Left renal cortex interstitium (tissue), 4 donors: ENCODE results near the gene NPIPB13. TPM values are rescaled to one million over a fixed set of nuclear protein-coding genes. Genes with fewer than 3 reads are reported as not detected.
"Not testable (repeated sequence)": the region's sequence is repeated elsewhere in the genome, so short reads cannot be mapped to it uniquely, and the experiment has no call there.

Experiments used
- DNase-seq, 4 donors: peaks; one replicate each; pipeline ENCODE4 v3.0.0-alpha.2; 2013; ENCODE audit warnings: low read depth in 4 of 4, low spot score in 2 of 4, missing footprints in 1 of 4
- polyA plus RNA-seq, 4 donors: library from polyadenylated mRNA; unstranded; fragments of 120-200 nt; gene quantifications; one replicate each; pipeline ENCODE4 v1.2.1, GENCODE V29; 2013; ENCODE audit not compliant: insufficient read length in 4 of 4

The NPIPB13 gene
- polyA plus RNA-seq, result 10 to 100 TPM in 2 of 4 donors, 1 to 10 TPM in 2; 2.1 to 29.1 (median 10.9) TPM

- DNase-seq, result not testable (repeated sequence)
These were observed at the start of gene NPIPB13 for GRCh38 chr16:30248379-30248778. TSS of gene NPIPB13 (minus strand) at chr16:30248479. CDS start at chr16:30245573, 2,906 bp downstream.

- not testable (repeated sequence) for DNase-seq
These were observed 34.1 kb upstream of the NPIPB13 start for GRCh38 chr16:30282357-30282756.

DNA sequence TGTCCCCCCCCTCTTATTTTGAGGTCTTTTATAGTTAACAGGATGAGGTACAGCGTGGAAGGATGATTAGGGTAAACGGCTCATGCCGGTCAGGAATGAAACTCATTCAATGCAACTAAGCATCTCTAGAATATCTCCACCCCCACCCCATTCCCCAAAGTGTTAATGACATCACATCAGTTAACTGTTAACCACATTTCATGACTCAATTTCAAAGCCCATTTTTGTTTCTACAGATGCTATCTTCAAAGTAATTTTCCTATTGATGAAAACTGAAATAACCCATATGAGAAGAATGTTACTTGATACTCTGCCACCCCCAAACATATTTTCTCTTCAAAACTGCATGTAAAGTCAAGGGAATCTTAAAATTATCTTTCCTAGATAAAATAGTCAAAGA is 30.2 kb upstream of the NPIPB13 start:
- not testable (repeated sequence) for DNase-seq

- DNase-seq, result not testable (repeated sequence)
These were observed 31.2 kb downstream of the NPIPB13 start for GRCh38 chr16:30217082-30217481.

- DNase-seq, result not testable (repeated sequence)
These were observed 36.9 kb downstream of the NPIPB13 start for GRCh38 chr16:30211414-30211813.

DNA sequence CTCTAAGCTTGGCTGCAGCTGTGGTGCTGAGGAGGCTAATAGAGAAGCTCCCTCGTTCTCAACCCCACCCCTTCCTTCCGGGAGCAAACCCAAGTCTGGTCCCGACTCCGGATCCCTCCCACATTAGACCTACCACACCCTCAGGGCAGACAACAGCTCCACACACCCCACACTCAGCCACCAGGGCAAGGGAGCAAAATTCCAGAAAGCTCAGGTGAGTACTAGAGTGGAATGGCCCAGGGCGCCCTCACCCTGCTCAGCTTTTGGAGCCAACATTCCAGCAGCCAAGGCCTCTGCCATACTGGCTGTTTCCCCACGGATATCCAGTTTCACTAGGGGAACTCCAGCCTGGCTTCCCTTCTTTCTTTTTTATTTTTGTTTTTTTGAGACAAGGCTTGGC is 39.2 kb downstream of the NPIPB13 start:
- not testable (repeated sequence) for DNase-seq

DNA sequence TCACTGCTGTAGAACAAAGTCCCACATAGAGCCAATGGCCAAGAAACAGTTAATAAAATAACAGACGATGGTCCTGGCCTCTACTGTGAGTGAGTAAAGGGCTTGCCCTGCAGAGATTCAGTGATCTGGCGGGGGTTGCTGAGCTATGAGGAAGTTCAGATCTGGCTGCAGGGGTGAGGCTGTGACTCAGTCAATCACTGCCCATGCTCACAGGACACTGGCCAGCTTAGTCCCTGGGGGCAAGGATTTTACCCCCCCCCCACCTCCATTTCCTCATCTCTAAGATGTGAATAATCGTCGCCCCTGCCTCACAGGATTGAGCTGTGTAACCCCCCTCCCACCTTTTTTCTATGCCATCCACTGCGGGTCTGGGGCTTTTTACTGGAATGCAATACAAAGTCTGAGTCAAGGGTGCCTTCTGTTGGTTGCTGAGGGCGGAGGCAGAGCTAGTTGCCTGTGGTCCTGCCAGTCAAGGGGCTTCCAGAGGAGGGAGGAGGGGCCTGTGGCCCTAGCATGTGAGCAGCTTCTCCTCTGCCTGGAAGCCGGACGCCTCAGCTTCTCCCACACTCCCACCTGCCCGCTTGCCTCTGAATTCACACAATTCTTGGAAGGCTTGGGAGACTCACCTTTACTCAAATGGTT is 41.1 kb downstream of the NPIPB13 start:
- not testable (repeated sequence) for DNase-seq

DNA sequence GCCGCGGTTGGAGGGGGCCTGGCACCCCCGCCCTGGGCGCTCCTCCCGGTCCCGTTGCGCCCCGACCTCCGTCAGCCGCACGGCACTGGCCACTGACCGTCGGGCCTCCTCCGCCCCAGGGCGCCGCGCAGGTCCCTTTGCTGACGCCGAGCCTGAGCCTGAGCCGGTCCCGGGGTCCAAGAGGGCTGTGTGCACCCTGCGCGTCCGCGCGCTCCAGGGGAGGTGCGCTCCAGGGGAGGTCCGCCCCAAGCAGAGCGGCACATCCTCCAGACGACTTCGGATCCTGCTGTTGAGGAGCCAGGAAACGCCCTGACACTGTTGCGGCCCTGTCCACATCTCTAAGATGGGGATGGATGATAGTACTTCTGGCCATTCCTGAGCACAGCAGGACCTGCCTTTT is 42.0 kb downstream of the NPIPB13 start:
- not testable (repeated sequence) for DNase-seq

DNA sequence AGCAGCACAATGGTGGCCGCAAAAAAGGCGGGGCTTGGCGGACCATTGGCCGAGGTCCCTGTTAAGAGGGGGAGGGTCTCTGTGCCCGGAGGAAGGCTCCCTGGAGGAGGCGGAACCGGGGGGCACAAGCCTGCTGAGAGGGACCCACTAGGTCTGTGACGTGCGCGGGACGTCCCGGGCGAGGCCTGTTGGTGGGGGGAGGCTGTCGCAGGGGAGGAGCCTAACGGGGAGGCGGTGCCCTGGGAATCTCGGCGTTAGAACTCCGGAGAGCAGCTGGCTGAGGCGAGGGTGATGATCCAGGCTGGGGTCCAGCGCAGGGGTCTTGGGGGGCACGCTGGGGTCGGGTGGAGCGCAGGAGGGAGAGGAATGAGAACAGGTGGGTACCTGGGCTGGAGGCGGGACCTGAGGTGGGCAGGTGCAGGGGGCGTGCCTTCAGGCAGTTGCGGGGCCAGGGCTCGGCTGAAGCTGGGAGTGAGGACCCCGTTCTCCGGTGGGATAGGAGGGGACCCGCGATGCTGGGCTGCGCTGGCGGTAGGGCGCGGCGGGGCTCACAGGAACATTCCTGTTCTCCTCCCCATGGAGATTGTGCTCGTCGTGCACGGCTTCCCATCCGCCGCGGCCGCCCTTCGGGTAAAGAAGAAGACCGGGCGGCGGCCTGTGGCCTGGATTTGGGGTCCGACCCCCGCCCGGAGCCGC is 42.6 kb downstream of the NPIPB13 start:
- not testable (repeated sequence) for DNase-seq

- DNase-seq, result not testable (repeated sequence)
These were observed 48.5 kb downstream of the NPIPB13 start for GRCh38 chr16:30199608-30200343.

- DNase-seq, result not testable (repeated sequence)
These were observed 49.2 kb downstream of the NPIPB13 start, which contains the start of gene SULT1A3 for GRCh38 chr16:30199049-30199448. TSS of gene SULT1A3 (plus strand) at chr16:30199255. CDS start at chr16:30200729, 1,474 bp downstream.

Other genes with a start within 250 kb of the NPIPB13 start
- gene DOC2A, start 237.5 kb downstream of the NPIPB13 start, polyA plus RNA-seq, result 1 to 10 TPM; 1.4 to 4.8 (median 3.7) TPM
- not detected for gene C16orf92, start 225.3 kb downstream of the NPIPB13 start, polyA plus RNA-seq
- 1 to 10 TPM in 3 of 4 donors, under 1 TPM in 1; 0.90 to 1.8 (median 1.3) TPM for gene TLCD3B, start 217.2 kb downstream of the NPIPB13 start, polyA plus RNA-seq
- gene ALDOA, start 182.7 kb downstream of the NPIPB13 start, polyA plus RNA-seq, result 100 to 1,000 TPM; 469 to 648 (median 516) TPM
- 100 to 1,000 TPM in 3 of 4 donors, 10 to 100 TPM in 1; 84.6 to 114 (median 105) TPM for gene PPP4C, start 172.5 kb downstream of the NPIPB13 start, polyA plus RNA-seq
- gene TBX6, start 156.6 kb downstream of the NPIPB13 start, polyA plus RNA-seq, result 1 to 10 TPM in 3 of 4 donors, under 1 TPM in 1; 0.93 to 2.4 (median 1.7) TPM
- 10 to 100 TPM; 44.5 to 78.0 (median 68.7) TPM for gene YPEL3, start 152.3 kb downstream of the NPIPB13 start, polyA plus RNA-seq
- gene GDPD3, start 134.9 kb downstream of the NPIPB13 start, polyA plus RNA-seq, result 10 to 100 TPM in 3 of 4 donors, 1 to 10 TPM in 1; 9.8 to 17.5 (median 12.8) TPM
- 100 to 1,000 TPM in 1 of 4 donors, 10 to 100 TPM in 3; 80.6 to 100 (median 87.3) TPM for gene MAPK3, start 125.3 kb downstream of the NPIPB13 start, polyA plus RNA-seq
- gene CORO1A, start 64.9 kb downstream of the NPIPB13 start, polyA plus RNA-seq, result 10 to 100 TPM in 2 of 4 donors, 1 to 10 TPM in 2; 7.6 to 15.3 (median 11.2) TPM
- gene BOLA2B, start 54.8 kb downstream of the NPIPB13 start, polyA plus RNA-seq, result 10 to 100 TPM; 25.8 to 48.3 (median 30.7) TPM
- 10 to 100 TPM; 16.4 to 38.3 (median 30.9) TPM for gene SLX1A, start 54.6 kb downstream of the NPIPB13 start, polyA plus RNA-seq
- 10 to 100 TPM in 3 of 4 donors, 1 to 10 TPM in 1; 2.9 to 16.8 (median 14.2) TPM for gene SULT1A3, start 49.2 kb downstream of the NPIPB13 start, polyA plus RNA-seq
- gene CD2BP2, start 106.8 kb upstream of the NPIPB13 start, polyA plus RNA-seq, result 10 to 100 TPM; 55.4 to 65.2 (median 61.0) TPM
- gene TBC1D10B, start 122.0 kb upstream of the NPIPB13 start, polyA plus RNA-seq, result 10 to 100 TPM; 28.5 to 46.7 (median 39.8) TPM
- gene MYL11, start 126.3 kb upstream of the NPIPB13 start, polyA plus RNA-seq, result 1 to 10 TPM in 1 of 4 donors, under 1 TPM in 3; 0.51 to 1.6 (median 0.62) TPM
- gene SEPTIN1, start 134.1 kb upstream of the NPIPB13 start, polyA plus RNA-seq, result 1 to 10 TPM; 1.5 to 3.6 (median 2.8) TPM
- 10 to 100 TPM; 11.7 to 17.5 (median 13.7) TPM for gene ZNF48, start 146.9 kb upstream of the NPIPB13 start, polyA plus RNA-seq
- 10 to 100 TPM in 1 of 4 donors, 1 to 10 TPM in 3; 5.5 to 12.5 (median 6.9) TPM for gene ZNF771, start 159.1 kb upstream of the NPIPB13 start, polyA plus RNA-seq
- gene DCTPP1, start 181.6 kb upstream of the NPIPB13 start, polyA plus RNA-seq, result 10 to 100 TPM; 44.1 to 64.1 (median 48.8) TPM
- gene SEPHS2, start 197.4 kb upstream of the NPIPB13 start, polyA plus RNA-seq, result 100 to 1,000 TPM in 1 of 4 donors, 10 to 100 TPM in 3; 84.0 to 104 (median 94.8) TPM
- 1 to 10 TPM; 1.0 to 3.5 (median 1.7) TPM for gene ITGAL, start 224.3 kb upstream of the NPIPB13 start, polyA plus RNA-seq